ENCODE measurements around the gene LGALS9. TPM values are rescaled to one million over a fixed set of nuclear protein-coding genes. Genes with fewer than 3 reads are reported as not detected.

Gene LGALS9
- total and polyA plus RNA-seq, 2 experiments from 2014 or later, result 0.48 to 0.73 TPM

DNA sequence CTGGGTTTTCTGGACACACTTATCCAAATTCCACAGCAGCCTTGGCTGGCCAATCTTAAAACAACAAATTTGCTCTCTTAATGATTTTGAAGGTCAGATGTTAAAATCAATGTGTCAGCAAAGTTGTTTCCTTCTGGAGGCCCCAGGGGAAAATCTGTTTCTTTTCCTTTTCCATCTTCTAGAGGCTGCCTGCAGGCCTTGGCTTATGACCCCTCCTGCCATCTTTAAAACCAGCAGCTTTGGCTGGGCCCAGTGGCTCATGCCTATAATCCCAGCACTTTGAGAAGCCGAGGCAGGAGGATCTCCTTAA lies 3.0 kb downstream of the LGALS9 start:
- H3K36me3 ChIP-seq (ENCODE audit: insufficient read depth), result no peaks in the 10 kb centered on the region
- H3K4me3 ChIP-seq, result no peak overlapping the region
- H3K27ac Mint-ChIP-seq, result no peak overlapping the region
- H3K27me3 Mint-ChIP-seq (ENCODE audit: insufficient read depth, low read depth, poor library complexity), result peaks cover 4% of the 10 kb centered on the region
- H2AFZ ChIP-seq, result no peak overlapping the region
- DNase-seq (ENCODE audit: low spot score) (no peak), ATAC-seq (no peak)
- no peaks in the 10 kb centered on the region for H3K9me2 ChIP-seq (ENCODE audit: insufficient read depth)
- no peak overlapping the region for H3K27ac ChIP-seq (ENCODE audit: low read depth)
- H3K27me3 ChIP-seq (ENCODE audit: insufficient read depth), result no peaks in the 10 kb centered on the region
- no peaks in the 10 kb centered on the region for H3F3A ChIP-seq (replicated peaks; ENCODE audit: low read depth)
- H3K79me2 ChIP-seq (replicated peaks; ENCODE audit: insufficient read depth), result no peaks in the 10 kb centered on the region
- no peak overlapping the region for H3K4me2 ChIP-seq
- no peaks in the 10 kb centered on the region for H3K9me3 Mint-ChIP-seq
- no peaks in the 10 kb centered on the region for H3K4me1 ChIP-seq (ENCODE audit: insufficient read depth)
- peaks cover 4% of the 10 kb centered on the region; the same call in 2 of the 3 replicates for H3K4me1 Mint-ChIP-seq
- TF ChIP-seq CREB1 (CRISPR knock-in tag; IDR thresholded peaks at IDR 0.05; ENCODE audit: low read depth) (no peak), EZH2phosphoT487 (IDR thresholded peaks at IDR 0.05; ENCODE audit: unreplicated experiment) (no peak), ZNF331 (CRISPR knock-in tag; IDR thresholded peaks at IDR 0.05; ENCODE audit: low read depth) (no peak), ZNF114 (CRISPR knock-in tag; IDR thresholded peaks at IDR 0.05) (no peak), NANOG (IDR thresholded peaks at IDR 0.05; ENCODE audit: borderline replicate concordance) (no peak), POLR2AphosphoS5 (IDR thresholded peaks at IDR 0.05; ENCODE audit: low read depth) (no peak), EZH2 (IDR thresholded peaks at IDR 0.05; ENCODE audit: low read depth, unreplicated experiment) (no peak), STAT1 (IDR thresholded peaks at IDR 0.05; ENCODE audit: unreplicated experiment) (no peak), JUNB (IDR thresholded peaks at IDR 0.05; ENCODE audit: unreplicated experiment) (no peak)
- TF ChIP-seq, protein P1, sequence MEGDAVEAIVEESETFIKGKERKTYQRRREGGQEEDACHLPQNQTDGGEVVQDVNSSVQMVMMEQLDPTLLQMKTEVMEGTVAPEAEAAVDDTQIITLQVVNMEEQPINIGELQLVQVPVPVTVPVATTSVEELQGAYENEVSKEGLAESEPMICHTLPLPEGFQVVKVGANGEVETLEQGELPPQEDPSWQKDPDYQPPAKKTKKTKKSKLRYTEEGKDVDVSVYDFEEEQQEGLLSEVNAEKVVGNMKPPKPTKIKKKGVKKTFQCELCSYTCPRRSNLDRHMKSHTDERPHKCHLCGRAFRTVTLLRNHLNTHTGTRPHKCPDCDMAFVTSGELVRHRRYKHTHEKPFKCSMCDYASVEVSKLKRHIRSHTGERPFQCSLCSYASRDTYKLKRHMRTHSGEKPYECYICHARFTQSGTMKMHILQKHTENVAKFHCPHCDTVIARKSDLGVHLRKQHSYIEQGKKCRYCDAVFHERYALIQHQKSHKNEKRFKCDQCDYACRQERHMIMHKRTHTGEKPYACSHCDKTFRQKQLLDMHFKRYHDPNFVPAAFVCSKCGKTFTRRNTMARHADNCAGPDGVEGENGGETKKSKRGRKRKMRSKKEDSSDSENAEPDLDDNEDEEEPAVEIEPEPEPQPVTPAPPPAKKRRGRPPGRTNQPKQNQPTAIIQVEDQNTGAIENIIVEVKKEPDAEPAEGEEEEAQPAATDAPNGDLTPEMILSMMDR (conservative IDR thresholded peaks at IDR 0.05; ENCODE audit: low read depth in 2 of 2), result no peak
- TF ChIP-seq, protein P2, sequence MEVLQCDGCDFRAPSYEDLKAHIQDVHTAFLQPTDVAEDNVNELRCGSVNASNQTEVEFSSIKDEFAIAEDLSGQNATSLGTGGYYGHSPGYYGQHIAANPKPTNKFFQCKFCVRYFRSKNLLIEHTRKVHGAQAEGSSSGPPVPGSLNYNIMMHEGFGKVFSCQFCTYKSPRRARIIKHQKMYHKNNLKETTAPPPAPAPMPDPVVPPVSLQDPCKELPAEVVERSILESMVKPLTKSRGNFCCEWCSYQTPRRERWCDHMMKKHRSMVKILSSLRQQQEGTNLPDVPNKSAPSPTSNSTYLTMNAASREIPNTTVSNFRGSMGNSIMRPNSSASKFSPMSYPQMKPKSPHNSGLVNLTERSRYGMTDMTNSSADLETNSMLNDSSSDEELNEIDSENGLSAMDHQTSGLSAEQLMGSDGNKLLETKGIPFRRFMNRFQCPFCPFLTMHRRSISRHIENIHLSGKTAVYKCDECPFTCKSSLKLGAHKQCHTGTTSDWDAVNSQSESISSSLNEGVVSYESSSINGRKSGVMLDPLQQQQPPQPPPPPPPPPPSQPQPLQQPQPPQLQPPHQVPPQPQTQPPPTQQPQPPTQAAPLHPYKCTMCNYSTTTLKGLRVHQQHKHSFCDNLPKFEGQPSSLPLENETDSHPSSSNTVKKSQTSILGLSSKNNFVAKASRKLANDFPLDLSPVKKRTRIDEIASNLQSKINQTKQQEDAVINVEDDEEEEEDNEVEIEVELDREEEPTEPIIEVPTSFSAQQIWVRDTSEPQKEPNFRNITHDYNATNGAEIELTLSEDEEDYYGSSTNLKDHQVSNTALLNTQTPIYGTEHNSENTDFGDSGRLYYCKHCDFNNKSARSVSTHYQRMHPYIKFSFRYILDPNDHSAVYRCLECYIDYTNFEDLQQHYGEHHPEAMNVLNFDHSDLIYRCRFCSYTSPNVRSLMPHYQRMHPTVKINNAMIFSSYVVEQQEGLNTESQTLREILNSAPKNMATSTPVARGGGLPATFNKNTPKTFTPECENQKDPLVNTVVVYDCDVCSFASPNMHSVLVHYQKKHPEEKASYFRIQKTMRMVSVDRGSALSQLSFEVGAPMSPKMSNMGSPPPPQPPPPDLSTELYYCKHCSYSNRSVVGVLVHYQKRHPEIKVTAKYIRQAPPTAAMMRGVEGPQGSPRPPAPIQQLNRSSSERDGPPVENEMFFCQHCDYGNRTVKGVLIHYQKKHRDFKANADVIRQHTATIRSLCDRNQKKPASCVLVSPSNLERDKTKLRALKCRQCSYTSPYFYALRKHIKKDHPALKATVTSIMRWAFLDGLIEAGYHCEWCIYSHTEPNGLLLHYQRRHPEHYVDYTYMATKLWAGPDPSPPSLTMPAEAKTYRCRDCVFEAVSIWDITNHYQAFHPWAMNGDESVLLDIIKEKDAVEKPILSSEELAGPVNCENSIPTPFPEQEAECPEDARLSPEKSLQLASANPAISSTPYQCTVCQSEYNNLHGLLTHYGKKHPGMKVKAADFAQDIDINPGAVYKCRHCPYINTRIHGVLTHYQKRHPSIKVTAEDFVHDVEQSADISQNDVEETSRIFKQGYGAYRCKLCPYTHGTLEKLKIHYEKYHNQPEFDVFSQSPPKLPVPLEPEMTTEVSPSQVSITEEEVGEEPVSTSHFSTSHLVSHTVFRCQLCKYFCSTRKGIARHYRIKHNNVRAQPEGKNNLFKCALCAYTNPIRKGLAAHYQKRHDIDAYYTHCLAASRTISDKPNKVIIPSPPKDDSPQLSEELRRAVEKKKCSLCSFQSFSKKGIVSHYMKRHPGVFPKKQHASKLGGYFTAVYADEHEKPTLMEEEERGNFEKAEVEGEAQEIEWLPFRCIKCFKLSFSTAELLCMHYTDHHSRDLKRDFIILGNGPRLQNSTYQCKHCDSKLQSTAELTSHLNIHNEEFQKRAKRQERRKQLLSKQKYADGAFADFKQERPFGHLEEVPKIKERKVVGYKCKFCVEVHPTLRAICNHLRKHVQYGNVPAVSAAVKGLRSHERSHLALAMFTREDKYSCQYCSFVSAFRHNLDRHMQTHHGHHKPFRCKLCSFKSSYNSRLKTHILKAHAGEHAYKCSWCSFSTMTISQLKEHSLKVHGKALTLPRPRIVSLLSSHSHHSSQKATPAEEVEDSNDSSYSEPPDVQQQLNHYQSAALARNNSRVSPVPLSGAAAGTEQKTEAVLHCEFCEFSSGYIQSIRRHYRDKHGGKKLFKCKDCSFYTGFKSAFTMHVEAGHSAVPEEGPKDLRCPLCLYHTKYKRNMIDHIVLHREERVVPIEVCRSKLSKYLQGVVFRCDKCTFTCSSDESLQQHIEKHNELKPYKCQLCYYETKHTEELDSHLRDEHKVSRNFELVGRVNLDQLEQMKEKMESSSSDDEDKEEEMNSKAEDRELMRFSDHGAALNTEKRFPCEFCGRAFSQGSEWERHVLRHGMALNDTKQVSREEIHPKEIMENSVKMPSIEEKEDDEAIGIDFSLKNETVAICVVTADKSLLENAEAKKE (CRISPR knock-in tag; IDR thresholded peaks at IDR 0.05), result no peak
- TF ChIP-seq, protein P3, sequence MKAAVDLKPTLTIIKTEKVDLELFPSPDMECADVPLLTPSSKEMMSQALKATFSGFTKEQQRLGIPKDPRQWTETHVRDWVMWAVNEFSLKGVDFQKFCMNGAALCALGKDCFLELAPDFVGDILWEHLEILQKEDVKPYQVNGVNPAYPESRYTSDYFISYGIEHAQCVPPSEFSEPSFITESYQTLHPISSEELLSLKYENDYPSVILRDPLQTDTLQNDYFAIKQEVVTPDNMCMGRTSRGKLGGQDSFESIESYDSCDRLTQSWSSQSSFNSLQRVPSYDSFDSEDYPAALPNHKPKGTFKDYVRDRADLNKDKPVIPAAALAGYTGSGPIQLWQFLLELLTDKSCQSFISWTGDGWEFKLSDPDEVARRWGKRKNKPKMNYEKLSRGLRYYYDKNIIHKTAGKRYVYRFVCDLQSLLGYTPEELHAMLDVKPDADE (IDR thresholded peaks at IDR 0.05), result no peak
- no peaks in the 10 kb centered on the region for H4K20me1 ChIP-seq (replicated peaks; ENCODE audit: insufficient read depth)
- no peak overlapping the region for H3K4me3 Mint-ChIP-seq
- no peaks in the 10 kb centered on the region for H3K36me3 Mint-ChIP-seq (ENCODE audit: low read depth)
